ENCODE results near the gene PTPRO. TPM values are rescaled to one million over a fixed set of nuclear protein-coding genes. Genes with fewer than 3 reads are reported as not detected.
A peak's percentile ranks its signal among the peaks of the same experiment; 100 is the strongest.

PTPRO gene
- total RNA-seq, 1 experiment from 2014 or later, result not detected

DNA sequence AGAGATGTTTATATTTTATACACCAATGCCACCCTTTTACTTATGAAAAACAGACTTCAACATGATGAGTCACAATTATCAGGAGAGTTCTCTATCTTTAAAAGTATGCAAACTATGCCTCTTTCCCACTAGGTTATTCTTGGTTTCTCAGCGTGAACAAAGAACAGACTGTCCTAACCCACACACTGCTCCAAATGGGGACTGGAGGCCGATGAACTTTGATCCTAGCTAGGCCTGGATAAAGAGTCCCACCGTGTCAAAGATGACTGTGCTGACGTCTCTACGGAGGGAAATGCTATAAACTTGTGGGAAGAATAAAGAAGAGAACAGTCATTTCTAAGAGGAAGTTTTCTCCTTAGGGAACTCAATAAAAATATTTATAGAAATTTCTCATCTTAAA lies 306.8 kb downstream of the PTPRO start:
- TF ChIP-seq EZH2phosphoT487 (IDR thresholded peaks at IDR 0.05; ENCODE audit: borderline replicate concordance, low read length), result no peak
- TF ChIP-seq EZH2 (IDR thresholded peaks at IDR 0.05; ENCODE audit: low read length, unreplicated experiment), result no peak
- no peak for TF ChIP-seq CTCF (conservative IDR thresholded peaks at IDR 0.05; ENCODE audit: low read depth, low read length)
- Histone ChIP-seq H3K4me3 (ENCODE audit: low read length) (no peak overlapping the region), H3K36me3 (ENCODE audit: low read depth, low read length) (peaks cover 4% of the 10 kb centered on the region; the same call in 1 of the 2 replicates), H3K79me2 (ENCODE audit: low read length) (no peaks in the 10 kb centered on the region), H3K27ac (ENCODE audit: low read length) (peak overlapping the region; percentile 100), H3F3A (ENCODE audit: low read length, unreplicated experiment) (peaks cover 4% of the 10 kb centered on the region), H3K4me1 (ENCODE audit: insufficient read depth, low read length) (peaks cover 68% of the 10 kb centered on the region), H3K9me2 (replicated peaks; ENCODE audit: low read length) (no peaks in the 10 kb centered on the region), H3K27me3 (ENCODE audit: low read length) (no peaks in the 10 kb centered on the region), H3K9me3 (ENCODE audit: low read length) (no peaks in the 10 kb centered on the region), H3K9ac (ENCODE audit: low read length) (peak overlapping the region; percentile 99), H2AFZ (ENCODE audit: low read length) (no peak overlapping the region), H3K4me2 (ENCODE audit: low read length) (peak overlapping the region; percentile 78), H4K20me1 (ENCODE audit: low read length) (no peaks in the 10 kb centered on the region)
- POLR2A ChIA-PET (ENCODE audit: unreplicated experiment), result no interaction called here
- BruUV-seq (replicated peaks), result no TSS peak
- DNase-seq, result peak; percentile 90
- ATAC-seq, result peak; percentile 87
- intact Hi-C loops (cut with micrococcal nuclease), result loop anchor here (2.0 to 5.0 kb wide), 2 partner anchors 28 to 37 kb away; no protein-coding TSS in a partner anchor
- CTCF ChIA-PET, result no interaction called here

DNA sequence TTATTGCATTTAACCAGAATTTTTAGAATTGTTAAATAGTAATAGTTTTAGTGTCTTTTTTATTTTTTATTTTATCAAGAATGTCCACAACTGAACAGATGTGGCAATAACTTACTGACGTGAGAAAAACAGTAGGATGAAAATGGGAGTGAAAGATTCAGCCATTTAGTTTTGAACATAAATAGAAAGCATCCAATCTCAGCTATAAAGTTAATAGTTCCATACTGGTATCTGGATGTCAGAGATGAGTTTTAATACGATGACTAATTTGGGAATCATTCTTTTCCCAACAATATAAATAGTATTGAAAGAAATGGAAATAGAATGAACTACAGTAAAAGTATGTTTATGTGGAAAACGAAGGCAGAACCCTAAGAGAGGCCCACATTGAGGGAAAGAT lies 307.5 kb downstream of the PTPRO start:
- POLR2A ChIA-PET (ENCODE audit: unreplicated experiment), result no interaction called here
- no peak overlapping the region for H2AFZ ChIP-seq (ENCODE audit: low read length)
- no TSS peak for BruUV-seq (replicated peaks)
- 0 out of 2 replicates have a peak, but pooled peaks cover 4% of the 10 kb centered on the region for H3K36me3 ChIP-seq (ENCODE audit: low read depth, low read length)
- DNase-seq (peak; percentile 75), ATAC-seq (peak; percentile 50)
- H3K9me2 ChIP-seq (replicated peaks; ENCODE audit: low read length), result no peaks in the 10 kb centered on the region
- no peaks in the 10 kb centered on the region for H3K9me3 ChIP-seq (ENCODE audit: low read length)
- CTCF ChIA-PET, result no interaction called here
- H3F3A ChIP-seq (ENCODE audit: low read length, unreplicated experiment), result peaks cover 4% of the 10 kb centered on the region
- peak overlapping the region; percentile 42; the same call in 1 of the 2 replicates for H3K4me3 ChIP-seq (ENCODE audit: low read length)
- no peaks in the 10 kb centered on the region for H3K27me3 ChIP-seq (ENCODE audit: low read length)
- TF ChIP-seq EZH2 (IDR thresholded peaks at IDR 0.05; ENCODE audit: low read length, unreplicated experiment) (no peak), CTCF (conservative IDR thresholded peaks at IDR 0.05; ENCODE audit: low read depth, low read length) (no peak)
- no peaks in the 10 kb centered on the region for H3K79me2 ChIP-seq (ENCODE audit: low read length)
- peak overlapping the region; percentile 99 for H3K9ac ChIP-seq (ENCODE audit: low read length)
- peak overlapping the region; percentile 78 for H3K4me2 ChIP-seq (ENCODE audit: low read length)
- H3K27ac ChIP-seq (ENCODE audit: low read length), result peak overlapping the region; percentile 100
- H4K20me1 ChIP-seq (ENCODE audit: low read length), result no peaks in the 10 kb centered on the region
- H3K4me1 ChIP-seq (ENCODE audit: insufficient read depth, low read length), result peaks cover 63% of the 10 kb centered on the region
- intact Hi-C loops (cut with micrococcal nuclease), result loop anchor here (2.0 to 5.0 kb wide), 2 partner anchors 29 to 37 kb away; no protein-coding TSS in a partner anchor

DNA sequence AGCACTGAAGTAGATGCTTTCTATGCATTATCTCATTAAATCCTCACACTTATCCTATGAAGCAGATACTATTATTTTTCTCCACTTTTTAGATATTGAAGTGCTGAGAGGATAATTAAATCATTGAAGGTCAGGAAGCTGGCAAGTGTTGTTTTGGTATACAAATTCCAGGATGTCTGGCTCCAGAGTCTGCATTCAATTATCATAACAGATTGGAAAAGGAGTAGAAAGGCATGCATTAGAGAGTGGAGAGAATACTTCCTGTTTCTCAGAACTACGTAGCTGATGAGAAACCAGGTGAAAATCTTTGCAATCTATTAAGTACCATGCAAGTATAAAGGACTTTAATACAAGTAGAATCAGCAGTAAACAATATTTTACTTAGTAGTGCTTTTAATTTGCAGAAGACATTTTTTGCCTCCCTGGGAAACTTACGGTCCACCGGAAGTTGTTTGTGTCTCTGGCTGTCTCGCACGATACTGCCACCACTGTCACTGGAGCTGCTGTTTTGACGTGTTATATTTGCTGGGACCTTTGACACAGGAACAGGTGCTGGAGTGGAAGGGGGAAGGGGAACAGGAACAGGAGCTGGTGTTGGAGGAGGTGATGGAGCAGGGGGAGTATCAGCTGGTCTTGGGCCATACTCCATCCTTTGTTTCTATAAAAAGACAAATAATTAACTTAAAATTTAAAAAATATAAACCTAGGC lies 308.9 kb downstream of the PTPRO start:
- intact Hi-C loops (cut with micrococcal nuclease), result no loop called here

More for the DNA sequence above, 308.9 kb downstream of the PTPRO start:
- Histone ChIP-seq H3K4me3 (ENCODE audit: low read length) (no peak overlapping the region), H3K9ac (ENCODE audit: low read length) (peak overlapping the region; percentile 99), H3K4me1 (ENCODE audit: insufficient read depth, low read length) (peaks cover 61% of the 10 kb centered on the region), H3K79me2 (ENCODE audit: low read length) (no peaks in the 10 kb centered on the region), H3K4me2 (ENCODE audit: low read length) (no peak overlapping the region), H2AFZ (ENCODE audit: low read length) (no peak overlapping the region), H3K9me2 (replicated peaks; ENCODE audit: low read length) (no peaks in the 10 kb centered on the region), H4K20me1 (ENCODE audit: low read length) (no peaks in the 10 kb centered on the region), H3K9me3 (ENCODE audit: low read length) (no peaks in the 10 kb centered on the region), H3K36me3 (ENCODE audit: low read depth, low read length) (0 out of 2 replicates have a peak, but pooled peaks cover 4% of the 10 kb centered on the region), H3K27ac (ENCODE audit: low read length) (peak overlapping the region; percentile 100), H3F3A (ENCODE audit: low read length, unreplicated experiment) (peaks cover 4% of the 10 kb centered on the region), H3K27me3 (ENCODE audit: low read length) (no peaks in the 10 kb centered on the region)
- ATAC-seq (no peak), DNase-seq (no peak)
- no TSS peak for BruUV-seq (replicated peaks)
- ChIA-PET CTCF (no interaction called here), POLR2A (ENCODE audit: unreplicated experiment) (no interaction called here)
- no peak for TF ChIP-seq CTCF (conservative IDR thresholded peaks at IDR 0.05; ENCODE audit: low read depth, low read length)
- TF ChIP-seq EZH2 (IDR thresholded peaks at IDR 0.05; ENCODE audit: low read length, unreplicated experiment), result no peak
- no peak for TF ChIP-seq EZH2phosphoT487 (IDR thresholded peaks at IDR 0.05; ENCODE audit: borderline replicate concordance, low read length)
